GM23338 (cell line): Measurements from ENCODE around the gene SLC16A12.

Source experiments
- EZH2 ChIP-seq: fragments of 200-600 bp; sonication (generic); IDR thresholded peaks from one replicate; pipeline ENCODE4 v1.8.0; 2017; ENCODE audit warnings: antibody characterized with exemption, mild to moderate bottlenecking, low read depth; ENCODE audit not compliant: unreplicated experiment
- POLR2AphosphoS5 ChIP-seq: IDR thresholded peaks from 2 replicates; pipeline ENCODE4 v1.6.1; 2016; ENCODE audit warnings: antibody characterized with exemption, low read depth
- TF ChIP-seq, protein P1 (sequence below), 2 experiments: fragments of 200-600 bp in 1 of 2; sonication (generic) in 1 of 2; conservative IDR thresholded peaks; 2 replicates each; pipeline versions ENCODE4 v1.5.1 to v1.6.1; 2016 to 2017; ENCODE audit warnings: antibody characterized with exemption in 2 of 2, low read depth in 2 of 2, mild to moderate bottlenecking in 2 of 2, moderate library complexity in 1 of 2
- TF ChIP-seq, protein P2 (sequence below): IDR thresholded peaks from one replicate; pipeline ENCODE4 v1.6.1; 2018; ENCODE audit warnings: antibody characterized with exemption; ENCODE audit not compliant: unreplicated experiment
- TF ChIP-seq, protein P3 (sequence below): IDR thresholded peaks from 2 replicates; pipeline ENCODE4 v1.6.1; 2016; ENCODE audit warnings: antibody characterized with exemption

DNA sequence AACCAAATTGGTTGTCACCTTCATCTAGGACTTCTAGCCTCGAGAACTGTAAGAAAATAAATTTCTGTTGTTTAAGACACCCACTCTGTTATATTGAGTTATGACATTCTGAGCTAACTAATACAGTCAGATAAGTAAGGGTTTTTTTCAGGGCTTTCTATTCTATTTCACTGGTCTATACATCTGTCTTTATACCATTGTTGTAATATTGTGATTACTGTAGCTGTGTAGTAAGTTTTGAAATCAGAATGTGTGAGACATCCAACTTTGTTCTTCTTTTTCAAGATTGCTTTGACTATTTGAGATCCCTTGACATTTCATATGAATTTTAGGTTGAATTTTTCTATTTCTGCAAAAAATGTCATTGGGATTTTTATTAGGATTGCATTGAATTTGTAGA is 135.4 kb downstream of the SLC16A12 start:
- TF ChIP-seq EZH2 (no peak), POLR2AphosphoS5 (no peak)
- TF ChIP-seq, protein P1, sequence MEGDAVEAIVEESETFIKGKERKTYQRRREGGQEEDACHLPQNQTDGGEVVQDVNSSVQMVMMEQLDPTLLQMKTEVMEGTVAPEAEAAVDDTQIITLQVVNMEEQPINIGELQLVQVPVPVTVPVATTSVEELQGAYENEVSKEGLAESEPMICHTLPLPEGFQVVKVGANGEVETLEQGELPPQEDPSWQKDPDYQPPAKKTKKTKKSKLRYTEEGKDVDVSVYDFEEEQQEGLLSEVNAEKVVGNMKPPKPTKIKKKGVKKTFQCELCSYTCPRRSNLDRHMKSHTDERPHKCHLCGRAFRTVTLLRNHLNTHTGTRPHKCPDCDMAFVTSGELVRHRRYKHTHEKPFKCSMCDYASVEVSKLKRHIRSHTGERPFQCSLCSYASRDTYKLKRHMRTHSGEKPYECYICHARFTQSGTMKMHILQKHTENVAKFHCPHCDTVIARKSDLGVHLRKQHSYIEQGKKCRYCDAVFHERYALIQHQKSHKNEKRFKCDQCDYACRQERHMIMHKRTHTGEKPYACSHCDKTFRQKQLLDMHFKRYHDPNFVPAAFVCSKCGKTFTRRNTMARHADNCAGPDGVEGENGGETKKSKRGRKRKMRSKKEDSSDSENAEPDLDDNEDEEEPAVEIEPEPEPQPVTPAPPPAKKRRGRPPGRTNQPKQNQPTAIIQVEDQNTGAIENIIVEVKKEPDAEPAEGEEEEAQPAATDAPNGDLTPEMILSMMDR (conservative IDR thresholded peaks at IDR 0.05; ENCODE audit: low read depth in 2 of 2) = no peak
- TF ChIP-seq, protein P2, sequence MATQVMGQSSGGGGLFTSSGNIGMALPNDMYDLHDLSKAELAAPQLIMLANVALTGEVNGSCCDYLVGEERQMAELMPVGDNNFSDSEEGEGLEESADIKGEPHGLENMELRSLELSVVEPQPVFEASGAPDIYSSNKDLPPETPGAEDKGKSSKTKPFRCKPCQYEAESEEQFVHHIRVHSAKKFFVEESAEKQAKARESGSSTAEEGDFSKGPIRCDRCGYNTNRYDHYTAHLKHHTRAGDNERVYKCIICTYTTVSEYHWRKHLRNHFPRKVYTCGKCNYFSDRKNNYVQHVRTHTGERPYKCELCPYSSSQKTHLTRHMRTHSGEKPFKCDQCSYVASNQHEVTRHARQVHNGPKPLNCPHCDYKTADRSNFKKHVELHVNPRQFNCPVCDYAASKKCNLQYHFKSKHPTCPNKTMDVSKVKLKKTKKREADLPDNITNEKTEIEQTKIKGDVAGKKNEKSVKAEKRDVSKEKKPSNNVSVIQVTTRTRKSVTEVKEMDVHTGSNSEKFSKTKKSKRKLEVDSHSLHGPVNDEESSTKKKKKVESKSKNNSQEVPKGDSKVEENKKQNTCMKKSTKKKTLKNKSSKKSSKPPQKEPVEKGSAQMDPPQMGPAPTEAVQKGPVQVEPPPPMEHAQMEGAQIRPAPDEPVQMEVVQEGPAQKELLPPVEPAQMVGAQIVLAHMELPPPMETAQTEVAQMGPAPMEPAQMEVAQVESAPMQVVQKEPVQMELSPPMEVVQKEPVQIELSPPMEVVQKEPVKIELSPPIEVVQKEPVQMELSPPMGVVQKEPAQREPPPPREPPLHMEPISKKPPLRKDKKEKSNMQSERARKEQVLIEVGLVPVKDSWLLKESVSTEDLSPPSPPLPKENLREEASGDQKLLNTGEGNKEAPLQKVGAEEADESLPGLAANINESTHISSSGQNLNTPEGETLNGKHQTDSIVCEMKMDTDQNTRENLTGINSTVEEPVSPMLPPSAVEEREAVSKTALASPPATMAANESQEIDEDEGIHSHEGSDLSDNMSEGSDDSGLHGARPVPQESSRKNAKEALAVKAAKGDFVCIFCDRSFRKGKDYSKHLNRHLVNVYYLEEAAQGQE = no peak
- TF ChIP-seq, protein P3, sequence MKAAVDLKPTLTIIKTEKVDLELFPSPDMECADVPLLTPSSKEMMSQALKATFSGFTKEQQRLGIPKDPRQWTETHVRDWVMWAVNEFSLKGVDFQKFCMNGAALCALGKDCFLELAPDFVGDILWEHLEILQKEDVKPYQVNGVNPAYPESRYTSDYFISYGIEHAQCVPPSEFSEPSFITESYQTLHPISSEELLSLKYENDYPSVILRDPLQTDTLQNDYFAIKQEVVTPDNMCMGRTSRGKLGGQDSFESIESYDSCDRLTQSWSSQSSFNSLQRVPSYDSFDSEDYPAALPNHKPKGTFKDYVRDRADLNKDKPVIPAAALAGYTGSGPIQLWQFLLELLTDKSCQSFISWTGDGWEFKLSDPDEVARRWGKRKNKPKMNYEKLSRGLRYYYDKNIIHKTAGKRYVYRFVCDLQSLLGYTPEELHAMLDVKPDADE = no peak
